A673 (cell line): Measurements from ENCODE around the gene SRP54.

Source experiments
- EZH2 ChIP-seq: fragments of 200-600 bp; sonication (generic); IDR thresholded peaks from 2 replicates; pipeline ENCODE4 v1.6.1; 2017; ENCODE audit warnings: borderline replicate concordance, low read depth, mild to moderate bottlenecking, mixed read lengths, antibody characterized with exemption, low read length; ENCODE audit not compliant: poor library complexity, severe bottlenecking
- TF ChIP-seq, protein P1 (sequence below): fragments of 300-800, 200-600 bp; sonication (generic); conservative IDR thresholded peaks from 2 replicates; pipeline ENCODE4 v1.5.1; 2017; ENCODE audit warnings: low read depth, mild to moderate bottlenecking, antibody characterized with exemption, low read length, moderate library complexity, mixed read lengths

DNA sequence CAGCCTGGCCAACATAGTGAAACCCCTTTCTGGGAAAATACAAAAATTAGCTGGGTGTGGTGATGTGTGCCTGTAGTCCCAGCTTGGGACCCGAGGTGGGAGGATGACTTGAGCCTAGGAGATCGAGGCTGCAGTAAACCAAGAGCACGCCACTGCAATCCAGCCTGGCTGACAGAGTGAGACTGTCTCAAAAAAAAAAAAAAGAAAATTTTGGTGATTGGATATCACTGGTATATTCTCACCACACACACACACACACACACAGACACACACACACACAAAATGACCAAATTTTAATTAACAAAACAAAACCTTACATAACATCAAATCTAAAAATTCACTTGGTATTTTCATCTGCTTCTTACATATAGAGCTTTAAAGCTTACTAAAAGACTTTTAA, 59.8 kb downstream of the SRP54 start:
- TF ChIP-seq, protein P1, sequence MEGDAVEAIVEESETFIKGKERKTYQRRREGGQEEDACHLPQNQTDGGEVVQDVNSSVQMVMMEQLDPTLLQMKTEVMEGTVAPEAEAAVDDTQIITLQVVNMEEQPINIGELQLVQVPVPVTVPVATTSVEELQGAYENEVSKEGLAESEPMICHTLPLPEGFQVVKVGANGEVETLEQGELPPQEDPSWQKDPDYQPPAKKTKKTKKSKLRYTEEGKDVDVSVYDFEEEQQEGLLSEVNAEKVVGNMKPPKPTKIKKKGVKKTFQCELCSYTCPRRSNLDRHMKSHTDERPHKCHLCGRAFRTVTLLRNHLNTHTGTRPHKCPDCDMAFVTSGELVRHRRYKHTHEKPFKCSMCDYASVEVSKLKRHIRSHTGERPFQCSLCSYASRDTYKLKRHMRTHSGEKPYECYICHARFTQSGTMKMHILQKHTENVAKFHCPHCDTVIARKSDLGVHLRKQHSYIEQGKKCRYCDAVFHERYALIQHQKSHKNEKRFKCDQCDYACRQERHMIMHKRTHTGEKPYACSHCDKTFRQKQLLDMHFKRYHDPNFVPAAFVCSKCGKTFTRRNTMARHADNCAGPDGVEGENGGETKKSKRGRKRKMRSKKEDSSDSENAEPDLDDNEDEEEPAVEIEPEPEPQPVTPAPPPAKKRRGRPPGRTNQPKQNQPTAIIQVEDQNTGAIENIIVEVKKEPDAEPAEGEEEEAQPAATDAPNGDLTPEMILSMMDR = no peak
- no peak for TF ChIP-seq EZH2
